MCF 10A (cell line): ENCODE measurements around the gene NPB. TPM values are rescaled to one million over a fixed set of nuclear protein-coding genes. Genes with fewer than 3 reads are reported as not detected.

Source experiments
- BruUV-seq: library from RNA; stranded (reverse); fragments of 400-500 nt; replicated peaks from 2 replicates; lab custom pipeline; 2021; lab: Mats Ljungman, UMichigan
- CTCF ChIA-PET: fragments of 300-600 bp; sonication (Branson Sonifier 250); formaldehyde crosslinking; extraction: SDS; loops from one replicate; lab custom pipeline; 2021; ENCODE audit warnings: antibody characterized with exemption, inconsistent platforms; lab: Yijun Ruan, JAX
- POLR2A ChIA-PET: fragments of 300-600, 350-650 bp; sonication (Branson Sonifier 250); formaldehyde crosslinking; extraction: SDS; loops from one replicate; lab custom pipeline; 2020; ENCODE audit warnings: antibody characterized with exemption, inconsistent platforms; lab: Yijun Ruan, JAX
- DNase-seq: peaks from one replicate; pipeline ENCODE4 v3.0.0-alpha.2; 2018; ENCODE audit not compliant: unreplicated experiment
- H3K27ac Mint-ChIP-seq: one replicate; pipeline ENCODE4 v1.8.0; 2022; ENCODE audit warnings: mild to moderate bottlenecking, low read depth, mixed read lengths; ENCODE audit not compliant: unreplicated experiment
- H3K27me3 Mint-ChIP-seq: one replicate; pipeline ENCODE4 v1.8.0; 2022; ENCODE audit warnings: mixed read lengths; ENCODE audit not compliant: insufficient read depth, unreplicated experiment
- H3K36me3 Mint-ChIP-seq: one replicate; pipeline ENCODE4 v1.8.0; 2022; ENCODE audit warnings: mild to moderate bottlenecking, moderate library complexity, mixed read lengths; ENCODE audit not compliant: insufficient read depth, unreplicated experiment
- H3K4me1 Mint-ChIP-seq: one replicate; pipeline ENCODE4 v1.8.0; 2022; ENCODE audit warnings: mixed read lengths; ENCODE audit not compliant: insufficient read depth, unreplicated experiment
- H3K4me3 Mint-ChIP-seq: one replicate; pipeline ENCODE4 v1.8.0; 2022; ENCODE audit warnings: mild to moderate bottlenecking, moderate library complexity, mixed read lengths; ENCODE audit not compliant: unreplicated experiment
- H3K9me3 Mint-ChIP-seq: one replicate; pipeline ENCODE4 v1.8.0; 2022; ENCODE audit warnings: mixed read lengths; ENCODE audit not compliant: unreplicated experiment
- intact Hi-C: fragments of 100-400 bp; cut with micrococcal nuclease; formaldehyde crosslinking; loops from 2 replicates; pipeline ENCODE4 v1.14.1; 2022
- total RNA-seq: library from RNA; stranded (reverse); gene quantifications from 2 replicates; pipeline ENCODE4 v1.2.3, GENCODE V29; 2022
- TF ChIP-seq, protein P1 (sequence below): fragments of 200-600 bp; IDR thresholded peaks from one replicate; pipeline ENCODE4 v1.8.0; 2022; ENCODE audit warnings: antibody characterized with exemption, mild to moderate bottlenecking; ENCODE audit not compliant: unreplicated experiment

Gene NPB
- total RNA-seq, 1 experiment from 2014 or later = 0.28 TPM

DNA sequence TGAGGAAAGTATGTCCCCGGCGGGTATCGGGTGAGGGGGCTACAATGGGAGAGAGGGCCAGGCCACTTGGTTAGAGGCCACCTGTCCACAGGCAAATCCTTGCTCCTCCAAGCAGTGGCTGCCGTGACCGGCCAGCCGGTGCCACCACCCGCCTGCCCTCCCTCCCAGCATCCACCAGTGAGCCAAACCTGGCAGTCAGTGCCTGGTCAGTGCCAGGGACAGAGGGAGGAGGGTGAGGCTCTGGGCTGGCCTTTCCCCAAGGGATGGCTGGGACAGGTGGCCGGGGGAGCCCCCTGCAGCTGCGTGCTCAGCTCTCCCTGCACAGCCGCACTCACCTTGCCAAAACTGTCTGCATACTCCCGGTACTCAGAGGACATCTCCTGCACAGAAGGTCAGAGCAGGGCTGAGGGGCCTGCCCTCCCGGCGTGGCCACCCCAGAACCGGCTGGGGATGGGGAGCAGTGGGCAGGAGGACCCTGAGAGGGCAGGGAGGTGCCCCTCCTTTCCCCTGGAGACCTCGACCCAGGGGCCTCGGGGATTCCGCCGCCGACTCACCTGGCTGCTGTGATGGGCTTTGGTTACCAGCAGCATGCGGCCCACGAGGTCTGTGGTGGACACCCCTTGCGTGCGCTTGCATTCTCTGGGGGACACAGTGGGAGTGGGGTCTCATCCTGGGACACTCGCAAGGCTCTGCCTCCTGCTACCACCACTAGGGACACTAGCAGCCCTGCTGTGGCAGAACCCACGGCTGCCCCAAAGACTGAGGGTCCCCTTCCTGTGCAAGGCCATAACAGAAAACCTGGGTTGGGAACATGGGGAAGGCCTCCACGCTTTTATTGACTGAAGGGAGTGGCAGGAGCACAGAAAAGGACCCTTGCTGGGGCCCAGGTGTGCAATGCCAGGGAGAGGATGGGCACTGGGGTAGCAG, 5.4 kb downstream of the NPB start:
- peaks cover 8% of the 10 kb centered on the region for H3K4me1 Mint-ChIP-seq
- DNase-seq = no peak
- BruUV-seq = no TSS peak
- no peak overlapping the region for H3K4me3 Mint-ChIP-seq
- ChIA-PET POLR2A (interaction anchor here (0.6 to 0.7 kb wide), 2 partner anchors 17 to 402 kb away, joined by 3 read pairs; no protein-coding TSS in a partner anchor), CTCF (no interaction called here)
- peaks cover 23% of the 10 kb centered on the region for H3K36me3 Mint-ChIP-seq
- intact Hi-C loops = no loop called here
- H3K27ac Mint-ChIP-seq = no peak overlapping the region
- TF ChIP-seq, protein P1, sequence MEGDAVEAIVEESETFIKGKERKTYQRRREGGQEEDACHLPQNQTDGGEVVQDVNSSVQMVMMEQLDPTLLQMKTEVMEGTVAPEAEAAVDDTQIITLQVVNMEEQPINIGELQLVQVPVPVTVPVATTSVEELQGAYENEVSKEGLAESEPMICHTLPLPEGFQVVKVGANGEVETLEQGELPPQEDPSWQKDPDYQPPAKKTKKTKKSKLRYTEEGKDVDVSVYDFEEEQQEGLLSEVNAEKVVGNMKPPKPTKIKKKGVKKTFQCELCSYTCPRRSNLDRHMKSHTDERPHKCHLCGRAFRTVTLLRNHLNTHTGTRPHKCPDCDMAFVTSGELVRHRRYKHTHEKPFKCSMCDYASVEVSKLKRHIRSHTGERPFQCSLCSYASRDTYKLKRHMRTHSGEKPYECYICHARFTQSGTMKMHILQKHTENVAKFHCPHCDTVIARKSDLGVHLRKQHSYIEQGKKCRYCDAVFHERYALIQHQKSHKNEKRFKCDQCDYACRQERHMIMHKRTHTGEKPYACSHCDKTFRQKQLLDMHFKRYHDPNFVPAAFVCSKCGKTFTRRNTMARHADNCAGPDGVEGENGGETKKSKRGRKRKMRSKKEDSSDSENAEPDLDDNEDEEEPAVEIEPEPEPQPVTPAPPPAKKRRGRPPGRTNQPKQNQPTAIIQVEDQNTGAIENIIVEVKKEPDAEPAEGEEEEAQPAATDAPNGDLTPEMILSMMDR = no peak
- no peaks in the 10 kb centered on the region for H3K27me3 Mint-ChIP-seq
- H3K9me3 Mint-ChIP-seq = no peaks in the 10 kb centered on the region

DNA sequence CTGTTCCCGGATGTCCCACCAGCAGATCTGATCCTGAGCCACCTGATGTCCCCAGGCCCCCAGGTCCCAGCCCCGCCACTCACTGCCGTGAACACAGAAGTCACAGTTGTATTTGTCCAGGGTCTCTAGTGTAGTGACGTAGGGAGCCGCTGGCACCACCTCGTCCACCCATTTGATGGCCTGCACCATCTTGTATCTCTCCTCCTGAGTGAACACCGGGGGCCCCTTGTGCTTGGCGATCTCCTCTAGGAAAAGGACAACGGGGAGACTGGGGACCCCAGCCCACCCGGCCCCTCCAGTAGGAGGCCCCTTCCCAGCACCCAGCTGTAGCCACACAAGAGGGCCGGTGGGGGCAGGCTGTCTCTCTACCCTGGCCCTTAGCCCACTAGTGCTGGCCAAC, 6.8 kb downstream of the NPB start:
- Mint-ChIP-seq H3K27me3 (no peaks in the 10 kb centered on the region), H3K4me3 (no peak overlapping the region), H3K36me3 (peaks cover 30% of the 10 kb centered on the region), H3K9me3 (no peaks in the 10 kb centered on the region), H3K27ac (no peak overlapping the region), H3K4me1 (peaks cover 20% of the 10 kb centered on the region)
- POLR2A ChIA-PET = interaction anchor here (1.2 kb wide), 1 partner anchor 42 kb away, joined by 3 read pairs; no protein-coding TSS in a partner anchor
- no peak for DNase-seq
- BruUV-seq = no TSS peak
- TF ChIP-seq, protein P1 = no peak
- CTCF ChIA-PET = no interaction called here
- intact Hi-C loops = no loop called here

DNA sequence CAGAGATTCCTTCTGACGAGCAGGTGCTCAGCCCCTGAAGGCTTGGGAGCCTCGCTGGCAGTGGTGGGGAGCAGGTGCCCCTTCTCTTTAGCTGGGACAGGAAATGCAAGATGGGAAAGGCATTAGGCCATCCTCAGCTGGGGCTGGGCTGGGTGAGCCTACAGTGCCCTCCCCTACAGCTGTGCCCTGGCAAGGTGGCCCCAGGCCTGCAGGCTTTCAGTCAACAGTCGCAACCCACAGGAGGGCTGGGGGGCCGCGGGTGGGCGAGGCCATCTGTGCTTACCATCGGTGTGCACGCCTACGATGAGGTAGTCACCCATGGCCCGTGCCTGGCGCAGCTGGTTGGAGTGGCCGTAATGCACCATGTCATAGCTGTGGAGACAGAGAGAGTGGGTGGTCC, 7.2 kb downstream of the NPB start:
- Mint-ChIP-seq H3K27me3 (no peaks in the 10 kb centered on the region), H3K4me3 (no peak overlapping the region), H3K9me3 (no peaks in the 10 kb centered on the region), H3K4me1 (peaks cover 20% of the 10 kb centered on the region), H3K27ac (no peak overlapping the region), H3K36me3 (peaks cover 32% of the 10 kb centered on the region)
- DNase-seq = no peak
- ChIA-PET CTCF (interaction anchor here (0.5 to 1.0 kb wide), 2 partner anchors 12 to 184 kb away, joined by 3 to 4 read pairs; no protein-coding TSS in a partner anchor), POLR2A (interaction anchor here (0.6 to 1.2 kb wide), 3 partner anchors 11 to 93 kb away, joined by 3 read pairs; no protein-coding TSS in a partner anchor)
- TF ChIP-seq, protein P1 = no peak
- intact Hi-C loops = no loop called here
- BruUV-seq = no TSS peak
